Measurements from ENCODE around the gene EYA2.

DNA sequence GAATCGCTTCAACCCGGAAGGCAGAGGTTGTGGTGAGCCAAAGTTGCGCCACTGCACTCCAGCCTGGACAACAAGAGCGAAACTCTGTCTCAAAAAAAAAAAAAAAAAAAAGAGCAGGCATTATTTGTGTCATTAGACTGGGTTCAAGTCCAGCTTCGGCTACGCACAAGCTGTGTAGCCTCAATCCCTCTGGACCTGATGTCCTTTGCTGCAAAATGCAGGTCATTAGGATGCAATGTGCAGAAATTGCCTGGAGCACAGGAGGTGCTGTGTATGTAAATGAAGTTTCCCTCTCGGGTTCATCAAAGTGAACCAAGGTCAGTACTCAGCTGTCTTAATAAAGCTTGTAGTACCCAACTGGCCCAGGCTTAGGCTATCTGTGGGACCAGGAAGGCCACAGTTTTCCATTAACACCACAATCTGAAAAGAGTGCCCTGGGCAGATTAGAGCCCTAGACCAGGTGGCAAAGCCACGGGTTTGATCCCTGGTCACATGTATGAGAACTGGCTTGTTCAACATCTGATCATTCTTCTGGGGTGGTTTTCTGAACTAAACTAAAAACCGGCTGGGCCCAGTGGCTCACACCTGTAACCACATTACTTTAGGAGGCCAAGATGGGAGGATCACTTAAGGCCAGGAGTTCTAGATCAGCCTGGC lies 306.6 kb downstream of the EYA2 start:
- TF ChIP-seq POLR2A (IDR thresholded peaks at IDR 0.05; ENCODE audit: low read depth, low read length): no peak
- no peak for TF ChIP-seq POLR2AphosphoS5 (IDR thresholded peaks at IDR 0.05; ENCODE audit: low read depth, low read length)
